Keratinocyte (primary cell): ENCODE data around the gene DAGLA.

ENCODE experiments used
- CTCF ChIP-seq, 3 experiments: IDR thresholded peaks in 1 of 3; conservative IDR thresholded peaks in 1 of 3; optimal IDR thresholded peaks in 1 of 3; 2 replicates in 2 of 3; 3 replicates in 1 of 3; pipeline versions ENCODE3 to v1.5.1; 2011; ENCODE audit warnings: low read length in 3 of 3, mild to moderate bottlenecking in 3 of 3, moderate library complexity in 2 of 3, control low read depth in 1 of 3, inconsistent platforms in 1 of 3; ENCODE audit not compliant: insufficient read depth in 2 of 3; ENCODE audit errors: extremely low read depth in 1 of 3
- EZH2 ChIP-seq: IDR thresholded peaks from one replicate; pipeline ENCODE4 v1.6.1; 2012; ENCODE audit warnings: inconsistent platforms, mild to moderate bottlenecking, low read length, moderate library complexity

GRCh38 chr11:61779666-61780525 lies 99.7 kb downstream of the DAGLA start:
- TF ChIP-seq CTCF (optimal IDR thresholded peaks at IDR 0.05 in 1 of 3, IDR thresholded peaks at IDR 0.05 in 1 of 3, conservative IDR thresholded peaks at IDR 0.05 in 1 of 3; ENCODE audit: extremely low read depth in 1 of 3, insufficient read depth in 2 of 3, low read length in 3 of 3) (no peak), EZH2 (no peak)
